HEK293 (cell line): Measurements from ENCODE around the gene ARHGAP5.
A peak's percentile ranks its signal among the peaks of the same experiment; 100 is the strongest.
"Not testable (repeated sequence)": the region's sequence is repeated elsewhere in the genome, so short reads cannot be mapped to it uniquely, and the experiment has no call there.

ENCODE experiments used
- CTCF ChIA-PET: fragments of 350-600 bp; formaldehyde crosslinking; extraction: SDS; loops from one replicate; lab custom pipeline; 2021; ENCODE audit warnings: antibody characterized with exemption; lab: Yijun Ruan, JAX
- POLR2A ChIA-PET: fragments of 300-600 bp; formaldehyde crosslinking; extraction: SDS; loops from one replicate; lab custom pipeline; 2020; ENCODE audit warnings: antibody characterized with exemption, inconsistent platforms; lab: Yijun Ruan, JAX
- H3K27ac ChIP-seq: fragments of 200-500 bp; sonication (Bioruptor generic); 2 replicates; pipeline ENCODE4 v1.5.1; 2014; ENCODE audit warnings: low read depth, low read length, control low read depth, inconsistent platforms; ENCODE audit errors: extremely low read depth
- H3K36me3 ChIP-seq, 2 experiments: fragments of 200-500 bp in 1 of 2; sonication (Bioruptor generic) in 1 of 2; 1 replicate in 1 of 2; 2 replicates in 1 of 2; pipeline ENCODE4 v1.5.1; 2014 to 2017; ENCODE audit warnings: inconsistent platforms in 2 of 2, low read length in 2 of 2; ENCODE audit not compliant: control insufficient read depth in 2 of 2, insufficient read depth in 1 of 2
- H3K4me1 ChIP-seq: fragments of 200-500 bp; sonication (Bioruptor generic); 2 replicates; pipeline ENCODE4 v1.5.1; 2014; ENCODE audit warnings: mild to moderate bottlenecking, low read length, inconsistent platforms; ENCODE audit not compliant: control insufficient read depth, insufficient read depth
- H3K4me3 ChIP-seq: 2 replicates; pipeline ENCODE4 v1.5.1; 2011; ENCODE audit warnings: low read depth, mild to moderate bottlenecking, control low read depth, low read length, moderate library complexity
- H3K9me3 ChIP-seq: fragments of 200-500 bp; sonication (Bioruptor generic); 2 replicates; pipeline ENCODE4 v1.5.1; 2014; ENCODE audit warnings: low read depth, low read length, inconsistent platforms; ENCODE audit not compliant: control insufficient read depth, insufficient read depth
- GLIS1 ChIP-seq: fragments of 450-650 bp; formaldehyde crosslinking; IDR thresholded peaks from 2 replicates; pipeline ENCODE4 v1.5.1; 2016; ENCODE audit warnings: missing biosample characterization, missing genetic modification characterization
- SETDB1 ChIP-seq: IDR thresholded peaks from one replicate; pipeline ENCODE4 v1.6.1; 2017; ENCODE audit warnings: mild to moderate bottlenecking, low read length, moderate library complexity, mixed read lengths; ENCODE audit not compliant: insufficient read length
- ZFHX2 ChIP-seq: fragments of 450-650 bp; formaldehyde crosslinking; conservative IDR thresholded peaks from 2 replicates; pipeline ENCODE4 v1.5.1; 2016; ENCODE audit warnings: missing biosample characterization, missing genetic modification characterization
- ZNF121 ChIP-seq: fragments of 450-650 bp; formaldehyde crosslinking; IDR thresholded peaks from 2 replicates; pipeline ENCODE4 v1.5.1; 2016; ENCODE audit warnings: missing biosample characterization, missing genetic modification characterization
- ZNF146 ChIP-seq: fragments of 450-650 bp; formaldehyde crosslinking; IDR thresholded peaks from 2 replicates; pipeline ENCODE4 v1.5.1; 2016; ENCODE audit warnings: missing biosample characterization, missing genetic modification characterization
- ZNF175 ChIP-seq: fragments of 450-650 bp; formaldehyde crosslinking; IDR thresholded peaks from 2 replicates; pipeline ENCODE4 v1.5.1; 2016; ENCODE audit warnings: missing biosample characterization, missing genetic modification characterization
- ZNF202 ChIP-seq: fragments of 450-650 bp; formaldehyde crosslinking; IDR thresholded peaks from 2 replicates; pipeline ENCODE4 v1.5.1; 2016; ENCODE audit warnings: missing biosample characterization, missing genetic modification characterization, borderline replicate concordance
- ZNF311 ChIP-seq: fragments of 450-650 bp; formaldehyde crosslinking; IDR thresholded peaks from 2 replicates; pipeline ENCODE4 v1.5.1; 2017; ENCODE audit warnings: missing biosample characterization, missing genetic modification characterization, borderline replicate concordance
- ZNF366 ChIP-seq: fragments of 450-650 bp; formaldehyde crosslinking; conservative IDR thresholded peaks from 2 replicates; pipeline ENCODE4 v1.5.1; 2016; ENCODE audit warnings: missing biosample characterization, missing genetic modification characterization
- ZNF37A ChIP-seq: fragments of 450-650 bp; IDR thresholded peaks from 2 replicates; pipeline ENCODE4 v1.5.1; 2018; ENCODE audit warnings: missing biosample characterization, missing genetic modification characterization
- ZNF544 ChIP-seq: fragments of 450-650 bp; formaldehyde crosslinking; IDR thresholded peaks from 2 replicates; pipeline ENCODE4 v1.5.0; 2017; ENCODE audit warnings: missing biosample characterization, missing genetic modification characterization
- ZNF548 ChIP-seq: fragments of 450-650 bp; formaldehyde crosslinking; IDR thresholded peaks from 2 replicates; pipeline ENCODE4 v1.5.1; 2016; ENCODE audit warnings: missing biosample characterization, missing genetic modification characterization
- ZNF747 ChIP-seq: fragments of 450-650 bp; formaldehyde crosslinking; IDR thresholded peaks from 2 replicates; pipeline ENCODE4 v1.5.1; 2016; ENCODE audit warnings: missing biosample characterization, missing genetic modification characterization
- ZNF776 ChIP-seq: fragments of 450-650 bp; formaldehyde crosslinking; IDR thresholded peaks from 2 replicates; pipeline ENCODE4 v1.5.0; 2017; ENCODE audit warnings: missing biosample characterization, missing genetic modification characterization, borderline replicate concordance
- ZNF830 ChIP-seq: fragments of 450-650 bp; IDR thresholded peaks from 2 replicates; pipeline ENCODE4 v1.5.0; 2018; ENCODE audit warnings: missing biosample characterization, missing genetic modification characterization, low read depth, mild to moderate bottlenecking, moderate library complexity
- ZSCAN16 ChIP-seq: fragments of 450-650 bp; formaldehyde crosslinking; IDR thresholded peaks from 2 replicates; pipeline ENCODE4 v1.5.1; 2016; ENCODE audit warnings: missing biosample characterization, missing genetic modification characterization
- TF ChIP-seq, protein P1 (sequence below): fragments of 450-650 bp; formaldehyde crosslinking; IDR thresholded peaks from 2 replicates; pipeline ENCODE4 v1.5.1; 2016; ENCODE audit warnings: missing biosample characterization, missing genetic modification characterization
- TF ChIP-seq, protein P2 (sequence below): fragments of 450-650 bp; formaldehyde crosslinking; IDR thresholded peaks from 2 replicates; pipeline ENCODE4; 2016; ENCODE audit warnings: missing biosample characterization, missing genetic modification characterization
- TF ChIP-seq, protein P3 (sequence below): fragments of 450-650 bp; formaldehyde crosslinking; IDR thresholded peaks from 2 replicates; pipeline ENCODE4 v1.5.1; 2016; ENCODE audit warnings: missing biosample characterization, missing genetic modification characterization
- TF ChIP-seq, protein P4 (sequence below): fragments of 450-650 bp; formaldehyde crosslinking; IDR thresholded peaks from 2 replicates; pipeline ENCODE4 v1.5.1; 2016; ENCODE audit warnings: missing biosample characterization, missing genetic modification characterization
- TF ChIP-seq, protein P5 (sequence below): fragments of 450-650 bp; formaldehyde crosslinking; IDR thresholded peaks from 2 replicates; pipeline ENCODE4 v1.5.1; 2016; ENCODE audit warnings: missing biosample characterization, missing genetic modification characterization

ARHGAP5 gene

DNA sequence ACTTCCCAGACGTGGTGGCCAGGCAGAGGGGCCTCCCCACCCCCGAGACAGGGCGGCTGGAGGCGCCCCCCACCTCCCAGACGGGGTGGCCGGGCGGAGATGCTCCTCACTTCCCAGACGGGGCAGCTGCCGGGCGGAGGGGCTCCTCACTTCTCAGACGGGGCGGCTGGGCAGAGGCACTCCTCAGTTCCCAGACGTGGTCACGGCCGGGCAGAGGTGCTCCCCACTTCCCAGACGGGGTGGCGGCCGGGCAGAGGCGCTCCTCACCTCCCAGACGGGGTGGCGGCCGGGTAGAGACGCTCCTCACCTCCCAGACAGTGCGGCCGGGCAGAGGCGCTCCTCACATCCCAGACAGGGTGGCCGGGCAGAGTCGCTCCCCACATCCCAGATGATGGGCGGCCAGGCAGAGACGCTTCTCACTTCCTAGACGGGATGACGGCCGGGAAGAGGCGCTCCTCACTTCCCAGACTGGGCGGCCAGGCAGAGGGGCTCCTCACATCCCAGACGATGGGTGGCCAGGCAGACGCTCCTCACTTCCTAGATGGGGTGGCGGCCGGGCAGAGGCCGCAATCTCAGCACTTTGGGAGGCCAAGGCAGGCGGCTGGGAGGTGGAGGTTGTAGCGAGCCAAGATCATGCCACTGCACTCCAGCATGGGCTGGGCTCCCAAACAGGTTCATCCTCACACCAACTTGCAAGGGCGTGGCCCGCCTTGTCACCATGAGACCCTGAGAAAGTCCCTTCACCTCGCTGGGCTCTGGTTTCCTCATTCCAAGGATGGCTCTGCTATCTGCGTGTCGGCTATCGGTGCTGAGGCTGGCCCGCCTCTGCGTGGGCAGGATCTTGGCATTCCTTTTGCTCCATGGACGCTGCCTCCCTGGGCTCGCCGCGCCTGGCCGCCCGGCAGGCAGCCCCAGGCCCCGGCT lies 50.9 kb downstream of the ARHGAP5 start:
- H3K27ac ChIP-seq, POLR2A ChIA-PET, H3K36me3 ChIP-seq, CTCF ChIA-PET, H3K9me3 ChIP-seq, H3K4me3 ChIP-seq, H3K4me1 ChIP-seq: not testable (repeated sequence)
- TF ChIP-seq ZNF202: peak; percentile 17; the same call in 1 of the 2 replicates
- TF ChIP-seq SETDB1: peak; percentile 34

DNA sequence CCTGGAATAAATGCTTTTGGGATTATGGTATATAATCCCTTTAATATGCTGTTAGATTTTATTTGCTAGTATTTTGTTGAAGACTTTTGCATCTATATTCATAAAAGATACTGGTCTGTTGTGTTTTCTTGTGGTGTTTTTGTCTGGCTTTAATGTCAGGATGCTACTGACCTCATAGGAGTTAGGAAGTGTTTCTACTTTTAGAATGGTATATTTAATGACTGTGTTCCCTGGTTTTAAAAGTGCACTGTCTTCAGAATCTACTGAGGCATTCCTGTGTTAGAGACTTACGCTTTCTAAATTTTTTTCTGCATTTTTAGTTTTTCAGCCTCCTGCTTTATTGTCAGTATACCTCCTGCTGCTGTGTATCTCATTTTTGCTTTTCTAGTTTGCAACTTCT lies 51.6 kb downstream of the ARHGAP5 start:
- H3K9me3 ChIP-seq: no peaks in the 10 kb centered on the region
- ChIA-PET POLR2A (no interaction called here), CTCF (no interaction called here)
- TF ChIP-seq ZNF548 (tag by site-specific recombination) (no peak), ZNF121 (tag by site-specific recombination) (no peak), ZNF175 (tag by site-specific recombination) (no peak), ZFHX2 (tag by site-specific recombination) (no peak), ZNF776 (tag by site-specific recombination) (no peak)
- TF ChIP-seq, protein P1, sequence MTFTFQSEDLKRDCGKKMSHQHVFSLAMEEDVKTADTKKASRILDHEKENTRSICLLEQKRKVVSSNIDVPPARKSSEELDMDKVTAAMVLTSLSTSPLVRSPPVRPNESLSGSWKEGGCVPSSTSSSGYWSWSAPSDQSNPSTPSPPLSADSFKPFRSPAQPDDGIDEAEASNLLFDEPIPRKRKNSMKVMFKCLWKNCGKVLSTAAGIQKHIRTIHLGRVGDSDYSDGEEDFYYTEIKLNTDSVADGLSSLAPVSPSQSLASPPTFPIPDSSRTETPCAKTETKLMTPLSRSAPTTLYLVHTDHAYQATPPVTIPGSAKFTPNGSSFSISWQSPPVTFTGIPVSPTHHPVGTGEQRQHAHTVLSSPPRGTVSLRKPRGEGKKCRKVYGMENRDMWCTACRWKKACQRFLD (tag by site-specific recombination): no peak
- H3K4me3 ChIP-seq: no peak overlapping the region
- peaks cover 3 to 10% of the 10 kb centered on the region in 2 experiments; a peak in 2 of 3 replicates for H3K36me3 ChIP-seq
- no peaks in the 10 kb centered on the region; the same call in none of the 2 replicates for H3K4me1 ChIP-seq
- H3K27ac ChIP-seq: no peak overlapping the region

DNA sequence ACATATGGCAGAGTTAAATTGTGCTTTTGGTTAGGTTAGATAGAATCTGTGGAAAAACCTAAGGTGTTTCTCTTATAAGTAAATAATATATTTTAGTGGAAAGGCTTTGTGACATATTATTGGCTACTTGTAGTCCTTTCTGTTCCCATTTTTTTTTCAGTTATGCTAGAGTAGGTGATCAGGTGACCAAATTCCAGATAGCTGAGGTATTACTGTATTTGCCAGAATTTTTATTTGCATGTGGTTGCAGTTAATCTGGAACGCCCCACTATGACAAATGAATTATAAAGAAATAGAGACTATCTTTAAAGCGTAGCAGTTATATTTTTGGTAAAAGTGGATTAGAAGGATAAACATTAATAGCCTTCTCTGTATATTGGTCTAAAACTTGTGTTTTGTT lies 52.0 kb downstream of the ARHGAP5 start:
- ChIA-PET CTCF (no interaction called here), POLR2A (no interaction called here)
- Histone ChIP-seq H3K27ac (no peak overlapping the region), H3K4me3 (no peak overlapping the region), H3K36me3 (peaks cover 3 to 10% of the 10 kb centered on the region in 2 experiments; a peak in 2 of 3 replicates), H3K9me3 (no peaks in the 10 kb centered on the region), H3K4me1 (peaks cover 4% of the 10 kb centered on the region)
- TF ChIP-seq, protein P2, sequence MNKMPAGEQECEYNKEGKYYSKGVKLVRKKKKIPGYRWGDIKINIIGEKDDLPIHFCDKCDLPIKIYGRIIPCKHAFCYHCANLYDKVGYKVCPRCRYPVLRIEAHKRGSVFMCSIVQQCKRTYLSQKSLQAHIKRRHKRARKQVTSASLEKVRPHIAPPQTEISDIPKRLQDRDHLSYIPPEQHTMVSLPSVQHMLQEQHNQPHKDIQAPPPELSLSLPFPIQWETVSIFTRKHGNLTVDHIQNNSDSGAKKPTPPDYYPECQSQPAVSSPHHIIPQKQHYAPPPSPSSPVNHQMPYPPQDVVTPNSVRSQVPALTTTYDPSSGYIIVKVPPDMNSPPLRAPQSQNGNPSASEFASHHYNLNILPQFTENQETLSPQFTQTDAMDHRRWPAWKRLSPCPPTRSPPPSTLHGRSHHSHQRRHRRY (tag by site-specific recombination): no peak
- no peak for TF ChIP-seq ZNF830 (tag by site-specific recombination)
- TF ChIP-seq, protein P3, sequence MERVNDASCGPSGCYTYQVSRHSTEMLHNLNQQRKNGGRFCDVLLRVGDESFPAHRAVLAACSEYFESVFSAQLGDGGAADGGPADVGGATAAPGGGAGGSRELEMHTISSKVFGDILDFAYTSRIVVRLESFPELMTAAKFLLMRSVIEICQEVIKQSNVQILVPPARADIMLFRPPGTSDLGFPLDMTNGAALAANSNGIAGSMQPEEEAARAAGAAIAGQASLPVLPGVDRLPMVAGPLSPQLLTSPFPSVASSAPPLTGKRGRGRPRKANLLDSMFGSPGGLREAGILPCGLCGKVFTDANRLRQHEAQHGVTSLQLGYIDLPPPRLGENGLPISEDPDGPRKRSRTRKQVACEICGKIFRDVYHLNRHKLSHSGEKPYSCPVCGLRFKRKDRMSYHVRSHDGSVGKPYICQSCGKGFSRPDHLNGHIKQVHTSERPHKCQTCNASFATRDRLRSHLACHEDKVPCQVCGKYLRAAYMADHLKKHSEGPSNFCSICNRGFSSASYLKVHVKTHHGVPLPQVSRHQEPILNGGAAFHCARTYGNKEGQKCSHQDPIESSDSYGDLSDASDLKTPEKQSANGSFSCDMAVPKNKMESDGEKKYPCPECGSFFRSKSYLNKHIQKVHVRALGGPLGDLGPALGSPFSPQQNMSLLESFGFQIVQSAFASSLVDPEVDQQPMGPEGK (tag by site-specific recombination): no peak
- TF ChIP-seq ZNF544 (tag by site-specific recombination): no peak
- no peak for TF ChIP-seq GLIS1
- no peak for TF ChIP-seq ZNF747
- TF ChIP-seq ZNF37A (tag by site-specific recombination): no peak
- no peak for TF ChIP-seq ZNF146
- no peak for TF ChIP-seq ZSCAN16 (tag by site-specific recombination)
- TF ChIP-seq, protein P4, sequence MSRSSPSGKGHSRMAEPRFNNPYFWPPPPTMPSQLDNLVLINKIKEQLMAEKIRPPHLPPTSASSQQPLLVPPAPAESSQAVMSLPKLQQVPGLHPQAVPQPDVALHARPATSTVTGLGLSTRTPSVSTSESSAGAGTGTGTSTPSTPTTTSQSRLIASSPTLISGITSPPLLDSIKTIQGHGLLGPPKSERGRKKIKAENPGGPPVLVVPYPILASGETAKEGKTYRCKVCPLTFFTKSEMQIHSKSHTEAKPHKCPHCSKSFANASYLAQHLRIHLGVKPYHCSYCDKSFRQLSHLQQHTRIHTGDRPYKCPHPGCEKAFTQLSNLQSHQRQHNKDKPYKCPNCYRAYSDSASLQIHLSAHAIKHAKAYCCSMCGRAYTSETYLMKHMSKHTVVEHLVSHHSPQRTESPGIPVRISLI: no peak
- TF ChIP-seq, protein P1 (tag by site-specific recombination): no peak
- TF ChIP-seq, protein P5, sequence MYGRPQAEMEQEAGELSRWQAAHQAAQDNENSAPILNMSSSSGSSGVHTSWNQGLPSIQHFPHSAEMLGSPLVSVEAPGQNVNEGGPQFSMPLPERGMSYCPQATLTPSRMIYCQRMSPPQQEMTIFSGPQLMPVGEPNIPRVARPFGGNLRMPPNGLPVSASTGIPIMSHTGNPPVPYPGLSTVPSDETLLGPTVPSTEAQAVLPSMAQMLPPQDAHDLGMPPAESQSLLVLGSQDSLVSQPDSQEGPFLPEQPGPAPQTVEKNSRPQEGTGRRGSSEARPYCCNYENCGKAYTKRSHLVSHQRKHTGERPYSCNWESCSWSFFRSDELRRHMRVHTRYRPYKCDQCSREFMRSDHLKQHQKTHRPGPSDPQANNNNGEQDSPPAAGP (tag by site-specific recombination): no peak
- TF ChIP-seq ZNF311 (tag by site-specific recombination): no peak
- TF ChIP-seq ZNF366: no peak
